PC-9 (cell line): ENCODE data around the gene CDH11. TPM values are rescaled to one million over a fixed set of nuclear protein-coding genes. Genes with fewer than 3 reads are reported as not detected.

Experiments used
- BruUV-seq: library from RNA; stranded (reverse); fragments of 400-500 nt; replicated peaks from 2 replicates; lab custom pipeline; 2021; lab: Mats Ljungman, UMichigan
- CTCF ChIA-PET: fragments of 300-600 bp; sonication (Branson Sonifier 250); formaldehyde crosslinking; loops from one replicate; lab custom pipeline; 2022; ENCODE audit warnings: antibody characterized with exemption; lab: Charles Lee
- POLR2A ChIA-PET: fragments of 300-600 bp; sonication (Branson Sonifier 250); formaldehyde crosslinking; loops from one replicate; lab custom pipeline; 2022; ENCODE audit warnings: antibody characterized with exemption; ENCODE audit not compliant: unreplicated experiment; lab: Charles Lee
- DNase-seq, 2 experiments: peaks; one replicate each; pipeline versions ENCODE4 v3.0.0 to v3.0.0-alpha.2; 2015 to 2022; ENCODE audit warnings: mixed read lengths in 1 of 2
- H2AFZ ChIP-seq: fragments of 200-600 bp; sonication (generic); 2 replicates; pipeline ENCODE4 v1.8.1; 2017; ENCODE audit warnings: antibody characterized with exemption
- H3F3A ChIP-seq: fragments of 200-600 bp; sonication (generic); 2 replicates; pipeline ENCODE4 v1.8.1; 2017; ENCODE audit warnings: antibody characterized with exemption, mild to moderate bottlenecking, low read depth; ENCODE audit not compliant: insufficient read depth
- H3K27ac ChIP-seq: fragments of 200-600 bp; sonication (generic); 2 replicates; pipeline ENCODE4 v1.6.1; 2016; ENCODE audit warnings: mixed run types
- H3K27me3 ChIP-seq: fragments of 200-600 bp; sonication (generic); 2 replicates; pipeline ENCODE4 v1.6.1; 2016; ENCODE audit warnings: low read depth, mixed run types; ENCODE audit not compliant: insufficient read depth
- H3K36me3 ChIP-seq: fragments of 200-600 bp; sonication (generic); 2 replicates; pipeline ENCODE4 v1.6.1; 2016; ENCODE audit warnings: low read depth, mixed run types
- H3K4me1 ChIP-seq: fragments of 200-600 bp; sonication (generic); replicated peaks from 2 replicates; pipeline ENCODE4 v1.6.1; 2016; ENCODE audit warnings: mixed run types; ENCODE audit not compliant: insufficient read depth
- H3K4me2 ChIP-seq: fragments of 200-600 bp; sonication (generic); 2 replicates; pipeline ENCODE4 v1.6.1; 2017; ENCODE audit warnings: mixed run types
- H3K4me3 ChIP-seq: fragments of 200-600 bp; sonication (generic); 2 replicates; pipeline ENCODE4 v1.6.1; 2016; ENCODE audit warnings: mixed run types
- H3K79me2 ChIP-seq: fragments of 200-600 bp; sonication (generic); 2 replicates; pipeline ENCODE4 v1.6.1; 2017; ENCODE audit warnings: low read depth, mixed run types
- H3K9me2 ChIP-seq: fragments of 200-600 bp; sonication (generic); 2 replicates; pipeline ENCODE4 v1.8.1; 2017; ENCODE audit warnings: mild to moderate bottlenecking; ENCODE audit not compliant: insufficient read depth
- H3K9me3 ChIP-seq: fragments of 200-600 bp; sonication (generic); 2 replicates; pipeline ENCODE4 v1.8.1; 2016; ENCODE audit warnings: low read depth; ENCODE audit not compliant: insufficient read depth
- H4K20me1 ChIP-seq: fragments of 200-600 bp; sonication (generic); 2 replicates; pipeline ENCODE4 v1.8.1; 2017; ENCODE audit not compliant: insufficient read depth
- CTCF ChIP-seq: fragments of 200-600 bp; sonication (generic); conservative IDR thresholded peaks from 2 replicates; pipeline ENCODE4 v1.6.1; 2017; ENCODE audit warnings: mixed run types, antibody characterized with exemption, mild to moderate bottlenecking, moderate library complexity
- EZH2 ChIP-seq: fragments of 200-600 bp; sonication (generic); IDR thresholded peaks from 2 replicates; pipeline ENCODE4 v1.8.0; 2017; ENCODE audit warnings: antibody characterized with exemption, low read depth
- intact Hi-C: fragments of 100-400 bp; cut with micrococcal nuclease; formaldehyde crosslinking; loops from one replicate; pipeline ENCODE4 v1.10.0; 2022; ENCODE audit not compliant: unreplicated experiment
- total RNA-seq: library from RNA; stranded (reverse); gene quantifications from 2 replicates; pipeline ENCODE4 v1.2.3, GENCODE V29; 2021

CDH11 gene
- total RNA-seq, 1 experiment from 2014 or later, result not detected

GRCh38 chr16:64969221-64969620 is 152.6 kb downstream of the CDH11 start:
- H3K27ac ChIP-seq, result no peak overlapping the region
- ChIA-PET CTCF (no interaction called here), POLR2A (no interaction called here)
- BruUV-seq, result no TSS peak
- H3K4me1 ChIP-seq, result no peaks in the 10 kb centered on the region
- H3F3A ChIP-seq, result no peaks in the 10 kb centered on the region
- peaks cover 4% of the 10 kb centered on the region; the same call in 1 of the 2 replicates for H3K27me3 ChIP-seq
- H3K9me2 ChIP-seq, result no peaks in the 10 kb centered on the region
- H3K9me3 ChIP-seq, result no peaks in the 10 kb centered on the region
- no peaks in the 10 kb centered on the region for H3K79me2 ChIP-seq
- H4K20me1 ChIP-seq, result no peaks in the 10 kb centered on the region
- no peaks in the 10 kb centered on the region for H3K36me3 ChIP-seq
- TF ChIP-seq CTCF, result no peak
- TF ChIP-seq EZH2, result no peak
- H2AFZ ChIP-seq, result no peak overlapping the region
- no peak overlapping the region for H3K4me2 ChIP-seq
- intact Hi-C loops, result no loop called here
- DNase-seq, result no peak
- H3K4me3 ChIP-seq, result no peak overlapping the region

GRCh38 chr16:64968539-64968938 is 153.3 kb downstream of the CDH11 start:
- H3K9me3 ChIP-seq, result no peaks in the 10 kb centered on the region
- no peaks in the 10 kb centered on the region for H3K9me2 ChIP-seq
- ChIA-PET CTCF (no interaction called here), POLR2A (no interaction called here)
- H3K4me3 ChIP-seq, result no peak overlapping the region
- no peak overlapping the region for H3K27ac ChIP-seq
- no peak overlapping the region for H2AFZ ChIP-seq
- TF ChIP-seq EZH2 (no peak), CTCF (no peak)
- no peaks in the 10 kb centered on the region for H4K20me1 ChIP-seq
- intact Hi-C loops, result no loop called here
- no TSS peak for BruUV-seq
- H3K36me3 ChIP-seq, result no peaks in the 10 kb centered on the region
- 0 out of 2 replicates have a peak, but pooled peaks cover 4% of the 10 kb centered on the region for H3K27me3 ChIP-seq
- no peak overlapping the region for H3K4me2 ChIP-seq
- H3K79me2 ChIP-seq, result no peaks in the 10 kb centered on the region
- DNase-seq, result no peak
- H3F3A ChIP-seq, result no peaks in the 10 kb centered on the region
- H3K4me1 ChIP-seq, result no peaks in the 10 kb centered on the region

DNA sequence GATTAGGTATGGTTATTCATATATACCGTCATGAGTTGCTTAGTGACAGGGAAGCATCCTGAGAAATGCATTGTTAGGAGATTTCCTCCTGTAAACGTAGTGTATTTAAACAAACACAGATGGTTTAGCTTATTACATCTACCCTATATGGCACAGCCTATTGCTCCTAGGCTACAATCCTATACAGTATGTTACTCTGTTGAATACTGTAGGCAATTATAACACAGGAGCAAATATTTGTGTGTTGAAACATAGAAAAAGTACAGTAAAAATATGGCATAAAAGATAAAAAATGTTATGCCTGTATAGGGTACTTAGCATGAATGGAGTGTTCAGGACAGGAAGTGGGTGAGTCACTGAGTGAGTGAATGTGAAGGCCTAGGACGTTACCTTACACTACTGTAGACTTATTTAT is 157.7 kb downstream of the CDH11 start:
- Histone ChIP-seq H3K9me2 (no peaks in the 10 kb centered on the region), H3K9me3 (no peaks in the 10 kb centered on the region), H3K36me3 (no peaks in the 10 kb centered on the region), H3K27ac (no peak overlapping the region), H4K20me1 (no peaks in the 10 kb centered on the region), H3K4me3 (no peak overlapping the region), H2AFZ (no peak overlapping the region), H3K27me3 (0 out of 2 replicates have a peak, but pooled peaks cover 4% of the 10 kb centered on the region), H3F3A (no peaks in the 10 kb centered on the region), H3K79me2 (no peaks in the 10 kb centered on the region), H3K4me1 (no peaks in the 10 kb centered on the region), H3K4me2 (no peak overlapping the region)
- intact Hi-C loops, result no loop called here
- TF ChIP-seq EZH2, result no peak
- CTCF ChIA-PET, result no interaction called here
- DNase-seq, result no peak
- POLR2A ChIA-PET, result no interaction called here
- BruUV-seq, result no TSS peak

DNA sequence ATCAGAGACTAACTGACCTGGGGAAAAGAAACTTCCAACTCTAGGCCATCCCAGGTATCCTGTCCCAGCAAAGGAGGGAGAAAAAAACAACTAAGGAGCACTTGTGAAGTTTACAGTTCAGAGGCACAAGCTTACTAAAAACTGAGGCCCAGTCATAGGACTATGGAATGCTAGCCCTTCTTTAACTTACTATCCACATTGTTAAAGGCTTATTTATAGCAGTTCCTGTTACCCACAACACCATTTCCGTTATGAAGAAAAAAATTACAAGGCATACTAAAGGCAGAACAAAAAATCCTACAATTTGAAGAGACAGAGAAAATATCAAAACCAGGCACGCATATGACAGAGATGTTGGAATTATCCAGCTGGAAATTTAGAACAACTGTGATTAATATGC is 159.1 kb downstream of the CDH11 start:
- no peaks in the 10 kb centered on the region for H3K9me2 ChIP-seq
- H2AFZ ChIP-seq, result no peak overlapping the region
- intact Hi-C loops, result no loop called here
- no peaks in the 10 kb centered on the region for H3K4me1 ChIP-seq
- no peaks in the 10 kb centered on the region for H3F3A ChIP-seq
- no peak for DNase-seq
- H3K4me2 ChIP-seq, result no peak overlapping the region
- no peak overlapping the region for H3K27ac ChIP-seq
- TF ChIP-seq CTCF (no peak), EZH2 (no peak)
- no peaks in the 10 kb centered on the region for H3K9me3 ChIP-seq
- ChIA-PET CTCF (no interaction called here), POLR2A (no interaction called here)
- BruUV-seq, result no TSS peak
- H4K20me1 ChIP-seq, result no peaks in the 10 kb centered on the region
- H3K79me2 ChIP-seq, result no peaks in the 10 kb centered on the region
- no peak overlapping the region for H3K4me3 ChIP-seq
- no peaks in the 10 kb centered on the region for H3K27me3 ChIP-seq
- H3K36me3 ChIP-seq, result no peaks in the 10 kb centered on the region
